Panc1 (cell line): ENCODE data around the gene GADD45G. TPM values are rescaled to one million over a fixed set of nuclear protein-coding genes. Genes with fewer than 3 reads are reported as not detected.

Experiments
- ATAC-seq: fragments of 200-7000 bp; cut with Tn5 transposase; 2 replicates; pipeline ENCODE4 v1.9.1; 2020; ENCODE audit warnings: mild to moderate bottlenecking, moderate library complexity
- BruUV-seq: library from RNA; stranded (reverse); fragments of 400-500 nt; replicated peaks from 2 replicates; lab custom pipeline; 2021; lab: Mats Ljungman, UMichigan
- CTCF ChIA-PET: fragments of 300-600 bp; sonication (Branson Sonifier 250); formaldehyde crosslinking; loops from one replicate; lab custom pipeline; 2022; ENCODE audit warnings: antibody characterized with exemption; lab: Charles Lee
- POLR2A ChIA-PET: fragments of 300-600 bp; sonication (Branson Sonifier 250); formaldehyde crosslinking; loops from one replicate; lab custom pipeline; 2022; ENCODE audit warnings: antibody characterized with exemption; lab: Charles Lee
- DNase-seq: peaks from one replicate; pipeline ENCODE4 v3.0.0-alpha.2; 2010; ENCODE audit warnings: low read depth, low spot score
- H3K27ac ChIP-seq: 2 replicates; pipeline ENCODE4 v1.5.1; 2011; ENCODE audit warnings: mild to moderate bottlenecking, low read length, inconsistent platforms
- H3K27me3 ChIP-seq: fragments of 200-500 bp; sonication (Bioruptor generic); 2 replicates; pipeline ENCODE4 v1.6.0; 2014; ENCODE audit warnings: low read length, inconsistent platforms; ENCODE audit not compliant: control insufficient read depth, insufficient read depth
- H3K36me3 ChIP-seq: fragments of 200-500 bp; sonication (Bioruptor generic); 2 replicates; pipeline ENCODE4 v1.5.1; 2014; ENCODE audit warnings: inconsistent platforms, mild to moderate bottlenecking, low read length, moderate library complexity; ENCODE audit not compliant: control insufficient read depth, insufficient read depth
- H3K4me1 ChIP-seq: 2 replicates; pipeline ENCODE4 v1.5.1; 2011; ENCODE audit warnings: inconsistent platforms, mild to moderate bottlenecking, low read length, moderate library complexity; ENCODE audit not compliant: control insufficient read depth, insufficient read depth
- H3K4me3 ChIP-seq, 2 experiments: 2 replicates each; pipeline ENCODE4 v1.5.1; 2011 to 2012; ENCODE audit warnings: low read depth in 2 of 2, low read length in 2 of 2, mild to moderate bottlenecking in 2 of 2, inconsistent platforms in 1 of 2, moderate library complexity in 1 of 2
- H3K9me3 ChIP-seq: fragments of 200-500 bp; sonication (Bioruptor generic); 2 replicates; pipeline ENCODE4 v1.5.1; 2014; ENCODE audit warnings: low read depth, mild to moderate bottlenecking, inconsistent platforms, low read length, moderate library complexity; ENCODE audit not compliant: control insufficient read depth, insufficient read depth
- POLR2AphosphoS5 ChIP-seq: IDR thresholded peaks from 2 replicates; pipeline ENCODE4 v1.6.1; 2012; ENCODE audit warnings: mild to moderate bottlenecking, low read depth, low read length, moderate library complexity
- SIN3A ChIP-seq: IDR thresholded peaks from 2 replicates; pipeline ENCODE4 v1.6.1; 2012; ENCODE audit warnings: low read depth, mild to moderate bottlenecking, low read length, moderate library complexity, borderline replicate concordance; ENCODE audit not compliant: insufficient read depth
- TCF7L2 ChIP-seq: IDR thresholded peaks from 2 replicates; pipeline ENCODE4 v1.6.1; 2011; ENCODE audit warnings: mild to moderate bottlenecking, low read depth, low read length, inconsistent platforms
- in situ Hi-C: cut with HindIII; loops from 2 replicates; pipeline ENCODE4 v1.10.0; 2016; ENCODE audit warnings: low sequenced_read_pairs, low pct_unique_long_range_greater_than_20kb
- intact Hi-C: fragments of 100-400 bp; cut with micrococcal nuclease; formaldehyde crosslinking; loops from one replicate; pipeline ENCODE4 v1.10.0; 2022; ENCODE audit not compliant: unreplicated experiment
- total RNA-seq: library from RNA; stranded (reverse); gene quantifications from one replicate; pipeline ENCODE4 v1.2.1, GENCODE V29; 2021; ENCODE audit not compliant: unreplicated experiment
- TF ChIP-seq, protein P1 (sequence below), 2 experiments: IDR thresholded peaks; 2 replicates each; pipeline ENCODE4 v1.6.1; 2011 to 2012; ENCODE audit warnings: low read depth in 2 of 2, control low read depth in 1 of 2, low read length in 1 of 2, mild to moderate bottlenecking in 1 of 2, moderate library complexity in 1 of 2; ENCODE audit not compliant: insufficient read depth in 1 of 2
- TF ChIP-seq, protein P2 (sequence below): fragments of 450-650 bp; IDR thresholded peaks from 2 replicates; pipeline ENCODE4 v1.5.1; 2017; ENCODE audit warnings: mild to moderate bottlenecking

GADD45G gene
- total RNA-seq, 1 experiment from 2014 or later, result 1.2 TPM

DNA sequence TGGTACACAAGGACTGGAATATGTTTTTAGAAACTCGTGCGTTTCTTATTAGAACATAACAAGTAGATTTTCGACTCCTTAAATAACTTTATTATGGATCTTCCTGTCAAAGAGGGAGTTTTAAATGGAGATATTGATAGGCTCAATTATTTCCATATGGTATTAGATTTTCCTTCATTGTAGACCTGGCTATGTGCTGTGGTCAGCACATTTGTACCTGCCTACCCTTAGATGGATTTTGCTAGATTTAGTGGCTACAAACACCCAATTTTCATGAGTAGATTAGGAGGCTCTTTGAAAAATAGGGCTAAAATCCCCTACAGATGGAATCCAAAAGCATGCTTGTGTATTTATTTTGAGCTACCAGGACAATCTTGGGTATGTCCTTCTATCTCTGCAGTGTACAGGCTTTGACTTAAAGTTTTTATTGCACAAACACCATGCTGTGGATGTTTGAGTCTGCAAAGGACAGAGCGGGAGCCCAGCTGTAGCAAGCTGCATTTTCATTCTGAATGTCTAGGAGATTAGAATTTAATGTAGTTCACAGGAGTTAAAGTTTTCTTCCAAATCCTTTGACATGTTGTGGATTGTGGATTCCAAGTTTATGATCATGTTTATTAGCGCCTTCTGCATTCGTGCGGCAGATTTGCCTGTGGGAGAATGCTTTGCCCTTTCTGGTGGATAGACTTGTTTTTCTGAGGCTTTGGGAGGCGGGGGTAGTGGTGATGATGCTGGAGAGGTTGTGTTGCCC lies 41.6 kb downstream of the GADD45G start:
- TF ChIP-seq TCF7L2 (no peak), SIN3A (no peak), POLR2AphosphoS5 (no peak)
- TF ChIP-seq, protein P1, sequence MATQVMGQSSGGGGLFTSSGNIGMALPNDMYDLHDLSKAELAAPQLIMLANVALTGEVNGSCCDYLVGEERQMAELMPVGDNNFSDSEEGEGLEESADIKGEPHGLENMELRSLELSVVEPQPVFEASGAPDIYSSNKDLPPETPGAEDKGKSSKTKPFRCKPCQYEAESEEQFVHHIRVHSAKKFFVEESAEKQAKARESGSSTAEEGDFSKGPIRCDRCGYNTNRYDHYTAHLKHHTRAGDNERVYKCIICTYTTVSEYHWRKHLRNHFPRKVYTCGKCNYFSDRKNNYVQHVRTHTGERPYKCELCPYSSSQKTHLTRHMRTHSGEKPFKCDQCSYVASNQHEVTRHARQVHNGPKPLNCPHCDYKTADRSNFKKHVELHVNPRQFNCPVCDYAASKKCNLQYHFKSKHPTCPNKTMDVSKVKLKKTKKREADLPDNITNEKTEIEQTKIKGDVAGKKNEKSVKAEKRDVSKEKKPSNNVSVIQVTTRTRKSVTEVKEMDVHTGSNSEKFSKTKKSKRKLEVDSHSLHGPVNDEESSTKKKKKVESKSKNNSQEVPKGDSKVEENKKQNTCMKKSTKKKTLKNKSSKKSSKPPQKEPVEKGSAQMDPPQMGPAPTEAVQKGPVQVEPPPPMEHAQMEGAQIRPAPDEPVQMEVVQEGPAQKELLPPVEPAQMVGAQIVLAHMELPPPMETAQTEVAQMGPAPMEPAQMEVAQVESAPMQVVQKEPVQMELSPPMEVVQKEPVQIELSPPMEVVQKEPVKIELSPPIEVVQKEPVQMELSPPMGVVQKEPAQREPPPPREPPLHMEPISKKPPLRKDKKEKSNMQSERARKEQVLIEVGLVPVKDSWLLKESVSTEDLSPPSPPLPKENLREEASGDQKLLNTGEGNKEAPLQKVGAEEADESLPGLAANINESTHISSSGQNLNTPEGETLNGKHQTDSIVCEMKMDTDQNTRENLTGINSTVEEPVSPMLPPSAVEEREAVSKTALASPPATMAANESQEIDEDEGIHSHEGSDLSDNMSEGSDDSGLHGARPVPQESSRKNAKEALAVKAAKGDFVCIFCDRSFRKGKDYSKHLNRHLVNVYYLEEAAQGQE (IDR thresholded peaks at IDR 0.05; ENCODE audit: insufficient read depth in 1 of 2, low read depth in 2 of 2, low read length in 1 of 2), result no peak
- TF ChIP-seq, protein P2, sequence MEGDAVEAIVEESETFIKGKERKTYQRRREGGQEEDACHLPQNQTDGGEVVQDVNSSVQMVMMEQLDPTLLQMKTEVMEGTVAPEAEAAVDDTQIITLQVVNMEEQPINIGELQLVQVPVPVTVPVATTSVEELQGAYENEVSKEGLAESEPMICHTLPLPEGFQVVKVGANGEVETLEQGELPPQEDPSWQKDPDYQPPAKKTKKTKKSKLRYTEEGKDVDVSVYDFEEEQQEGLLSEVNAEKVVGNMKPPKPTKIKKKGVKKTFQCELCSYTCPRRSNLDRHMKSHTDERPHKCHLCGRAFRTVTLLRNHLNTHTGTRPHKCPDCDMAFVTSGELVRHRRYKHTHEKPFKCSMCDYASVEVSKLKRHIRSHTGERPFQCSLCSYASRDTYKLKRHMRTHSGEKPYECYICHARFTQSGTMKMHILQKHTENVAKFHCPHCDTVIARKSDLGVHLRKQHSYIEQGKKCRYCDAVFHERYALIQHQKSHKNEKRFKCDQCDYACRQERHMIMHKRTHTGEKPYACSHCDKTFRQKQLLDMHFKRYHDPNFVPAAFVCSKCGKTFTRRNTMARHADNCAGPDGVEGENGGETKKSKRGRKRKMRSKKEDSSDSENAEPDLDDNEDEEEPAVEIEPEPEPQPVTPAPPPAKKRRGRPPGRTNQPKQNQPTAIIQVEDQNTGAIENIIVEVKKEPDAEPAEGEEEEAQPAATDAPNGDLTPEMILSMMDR, result no peak
- no peaks in the 10 kb centered on the region for H3K27me3 ChIP-seq
- CTCF ChIA-PET, result no interaction called here
- H3K4me1 ChIP-seq, result no peaks in the 10 kb centered on the region
- in situ Hi-C loops, result no loop called here
- H3K27ac ChIP-seq, result no peak overlapping the region
- H3K4me3 ChIP-seq, result no peak overlapping the region
- intact Hi-C loops, result no loop called here
- ATAC-seq (no peak), DNase-seq (no peak)
- POLR2A ChIA-PET, result no interaction called here
- no TSS peak for BruUV-seq
- H3K36me3 ChIP-seq, result no peaks in the 10 kb centered on the region
- H3K9me3 ChIP-seq, result no peaks in the 10 kb centered on the region

DNA sequence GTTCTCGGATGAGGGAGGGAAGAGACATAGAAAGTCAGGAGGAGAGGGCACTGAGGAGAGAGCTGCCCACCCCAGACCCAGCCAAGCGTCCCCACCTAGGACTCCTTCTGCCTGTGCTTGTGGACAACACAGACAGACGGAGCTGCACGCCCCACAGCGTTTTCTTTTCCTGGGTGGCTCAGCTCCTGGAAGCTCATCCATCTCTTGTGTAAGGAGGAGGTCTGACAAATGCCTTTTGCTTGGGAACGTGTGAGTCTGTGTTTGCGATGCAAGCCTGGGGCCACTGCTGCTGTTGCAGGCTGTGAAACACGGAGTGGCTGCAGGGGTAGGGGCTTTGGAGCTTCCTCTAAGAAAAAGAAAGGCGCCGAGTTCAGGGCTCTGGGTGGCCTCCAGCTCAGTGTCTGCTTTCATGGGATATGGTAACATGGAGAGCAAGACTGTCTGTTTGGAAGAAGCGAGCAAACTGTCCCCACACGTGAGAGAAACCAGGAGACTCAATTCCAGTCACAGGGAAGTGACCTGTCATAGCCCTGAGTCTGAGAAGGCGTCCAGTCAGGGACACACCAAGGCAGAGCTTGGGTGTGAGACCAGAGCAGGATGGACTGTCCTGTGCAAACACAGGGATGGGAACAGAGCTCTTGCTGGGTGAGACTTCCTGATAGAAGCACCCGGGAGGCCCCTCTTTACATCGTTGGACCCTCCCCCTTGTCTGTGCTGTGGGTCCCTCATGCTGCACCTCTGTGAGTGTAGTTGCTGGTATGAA lies 42.7 kb downstream of the GADD45G start:
- H3K4me3 ChIP-seq, result no peak overlapping the region
- no peaks in the 10 kb centered on the region for H3K36me3 ChIP-seq
- H3K9me3 ChIP-seq, result no peaks in the 10 kb centered on the region
- ChIA-PET POLR2A (no interaction called here), CTCF (no interaction called here)
- no peaks in the 10 kb centered on the region for H3K27me3 ChIP-seq
- H3K4me1 ChIP-seq, result no peaks in the 10 kb centered on the region
- no peak for DNase-seq
- no TSS peak for BruUV-seq
- intact Hi-C loops, result no loop called here
- TF ChIP-seq POLR2AphosphoS5, result no peak
- in situ Hi-C loops, result no loop called here
- no peak overlapping the region for H3K27ac ChIP-seq
- ATAC-seq, result no peak
